ENCODE results near the gene ATXN7L1.
"Not testable (repeated sequence)": the region's sequence is repeated elsewhere in the genome, so short reads cannot be mapped to it uniquely, and the experiment has no call there.

ATXN7L1 gene

DNA sequence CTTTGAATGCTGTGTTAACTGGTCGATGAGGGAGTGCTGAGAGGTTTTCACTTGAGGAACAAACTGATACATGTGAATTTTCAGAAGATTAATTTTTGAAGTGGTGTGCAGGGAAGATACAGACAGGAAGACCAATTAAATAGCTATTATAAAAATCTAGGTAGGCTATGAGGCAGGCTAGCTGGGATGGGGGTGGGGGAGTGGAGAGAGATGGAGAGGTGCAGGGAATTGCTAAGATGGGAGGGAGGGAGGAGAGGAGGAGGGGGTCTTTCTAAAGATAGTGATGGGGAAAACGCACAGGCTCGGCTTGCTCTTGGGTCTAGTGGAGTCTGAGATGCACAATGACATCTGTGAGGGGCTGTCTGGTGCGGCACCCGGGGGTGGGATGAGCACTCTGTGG is 15.2 kb downstream of the ATXN7L1 start:
- no peak for DNase-seq (ENCODE audit: low spot score)

DNA sequence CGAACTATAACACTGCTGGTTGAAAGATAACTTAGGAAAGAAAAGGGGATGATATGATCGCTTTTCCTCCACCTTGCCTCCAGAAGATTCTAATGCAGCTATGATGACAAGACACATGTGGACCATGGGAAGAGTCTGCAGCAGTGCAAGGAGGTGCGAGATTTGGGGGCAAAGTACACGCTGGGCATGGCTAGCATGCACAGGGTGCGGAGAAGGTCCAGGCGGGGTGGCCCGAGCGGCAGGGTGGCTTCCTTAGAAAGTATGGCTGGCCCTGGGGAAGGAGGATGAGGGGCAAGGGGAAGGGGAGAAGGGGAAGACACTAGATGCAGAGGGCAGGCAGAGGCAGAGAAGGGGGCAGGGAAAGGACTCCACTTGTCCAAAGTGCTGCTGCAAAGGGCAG is 15.6 kb downstream of the ATXN7L1 start:
- DNase-seq (ENCODE audit: low spot score), result no peak

DNA sequence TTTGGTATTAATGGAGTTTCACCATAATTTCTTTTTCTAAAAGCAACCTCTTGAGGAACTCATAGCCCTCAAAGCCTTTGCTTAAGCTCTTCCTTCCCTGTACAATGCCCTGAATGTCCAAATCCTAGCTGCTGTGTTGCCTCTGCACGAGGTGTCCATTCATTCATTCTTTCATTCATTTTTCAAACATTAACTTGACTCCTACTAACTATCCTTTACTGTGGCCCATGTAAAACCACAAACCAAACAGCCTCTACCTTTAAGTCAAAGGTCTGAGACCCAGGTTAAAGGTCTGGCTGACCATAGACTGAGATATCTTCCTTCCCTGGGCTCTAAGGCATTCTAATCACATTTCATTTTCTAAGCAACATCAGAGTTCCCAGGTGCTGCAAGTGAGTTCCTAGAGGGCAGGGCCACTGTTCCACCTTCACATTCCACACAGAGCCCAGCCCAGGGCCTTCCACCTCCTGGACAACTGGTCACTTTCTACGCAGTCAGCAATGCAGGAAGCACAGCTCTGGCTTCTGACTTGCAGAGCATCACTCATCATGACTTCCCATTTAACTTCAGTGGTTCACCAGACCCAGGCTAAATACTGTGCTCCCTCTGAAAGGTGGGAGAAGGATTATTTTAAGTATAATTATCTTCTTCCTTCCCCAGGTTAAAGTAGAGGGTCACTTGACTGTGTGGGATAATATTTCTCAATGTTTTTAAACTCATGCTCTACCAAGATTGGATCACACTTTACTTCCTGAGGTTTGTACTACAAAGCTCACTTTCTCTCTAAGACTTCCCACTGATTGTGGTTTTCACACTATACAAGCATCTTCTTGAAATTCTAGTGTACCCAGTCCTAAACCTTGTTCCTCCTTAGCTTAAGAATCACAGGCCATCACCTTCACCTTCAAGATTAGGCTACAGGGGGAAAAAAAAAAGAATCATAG is 19.1 kb downstream of the ATXN7L1 start:
- no peak for DNase-seq (ENCODE audit: low spot score)

DNA sequence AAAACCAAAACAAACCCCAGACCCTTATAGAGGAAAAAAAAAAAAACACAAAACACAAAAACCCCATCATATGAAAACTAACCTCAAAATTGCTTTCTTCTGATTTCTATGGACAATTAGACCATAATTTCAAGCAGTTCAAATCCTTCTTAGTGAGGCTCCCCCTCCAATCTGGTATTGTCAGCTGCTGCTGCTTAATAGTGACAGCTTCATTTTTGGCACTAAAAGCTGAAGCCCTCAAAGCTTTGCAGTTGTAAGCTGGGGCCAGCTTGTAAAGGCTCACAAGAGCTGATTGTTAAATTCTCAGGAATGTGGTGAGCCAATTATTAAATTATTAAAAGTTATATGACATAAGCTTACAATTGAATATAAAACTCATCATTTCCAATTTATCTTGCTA is 21.9 kb downstream of the ATXN7L1 start:
- peak; percentile 70 for DNase-seq (ENCODE audit: low spot score)

DNA sequence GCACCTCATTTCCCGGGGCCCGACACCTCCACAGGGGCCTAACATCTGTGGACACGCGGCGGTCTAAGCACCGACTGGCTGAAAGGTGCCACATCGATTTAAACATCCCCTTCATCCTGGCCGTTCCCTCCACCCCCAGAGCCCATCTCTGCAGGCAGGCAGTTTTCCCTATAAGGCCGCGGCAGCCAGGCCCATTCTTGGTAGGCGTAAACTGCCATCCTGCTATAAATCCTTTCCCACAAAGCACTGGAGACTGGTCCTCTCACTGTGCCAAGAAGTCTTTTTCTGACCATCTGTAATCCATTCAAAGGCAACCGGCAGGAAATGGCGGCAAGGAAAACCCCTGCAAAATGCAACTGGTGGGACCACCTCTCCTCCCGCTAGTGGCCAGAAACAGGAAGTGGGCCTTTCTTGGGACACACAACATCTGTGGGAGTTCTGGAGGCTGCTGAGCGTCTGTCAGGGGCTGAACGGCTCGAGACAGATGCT is 22.4 kb downstream of the ATXN7L1 start:
- no peak for DNase-seq (ENCODE audit: low spot score)

DNA sequence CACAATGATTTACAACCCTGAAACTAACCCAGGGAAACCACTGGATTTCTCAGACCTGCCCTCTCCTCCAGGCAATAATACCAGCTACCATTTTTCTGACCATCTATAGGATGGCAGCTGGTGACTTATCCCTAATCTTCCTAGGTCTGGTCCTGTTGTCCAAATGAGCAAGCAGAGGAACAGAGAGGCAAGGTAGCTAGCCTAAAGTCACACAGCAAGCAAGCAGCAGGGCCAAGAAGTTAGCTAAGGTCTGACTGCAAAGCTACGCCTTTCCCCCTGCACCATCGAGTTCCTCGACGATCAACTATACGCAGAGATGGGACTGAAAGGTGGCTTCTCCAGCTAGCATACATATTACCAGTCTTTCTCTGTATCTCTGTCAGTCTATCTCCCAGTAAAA is 25.3 kb downstream of the ATXN7L1 start:
- DNase-seq (ENCODE audit: low spot score), result no peak

DNA sequence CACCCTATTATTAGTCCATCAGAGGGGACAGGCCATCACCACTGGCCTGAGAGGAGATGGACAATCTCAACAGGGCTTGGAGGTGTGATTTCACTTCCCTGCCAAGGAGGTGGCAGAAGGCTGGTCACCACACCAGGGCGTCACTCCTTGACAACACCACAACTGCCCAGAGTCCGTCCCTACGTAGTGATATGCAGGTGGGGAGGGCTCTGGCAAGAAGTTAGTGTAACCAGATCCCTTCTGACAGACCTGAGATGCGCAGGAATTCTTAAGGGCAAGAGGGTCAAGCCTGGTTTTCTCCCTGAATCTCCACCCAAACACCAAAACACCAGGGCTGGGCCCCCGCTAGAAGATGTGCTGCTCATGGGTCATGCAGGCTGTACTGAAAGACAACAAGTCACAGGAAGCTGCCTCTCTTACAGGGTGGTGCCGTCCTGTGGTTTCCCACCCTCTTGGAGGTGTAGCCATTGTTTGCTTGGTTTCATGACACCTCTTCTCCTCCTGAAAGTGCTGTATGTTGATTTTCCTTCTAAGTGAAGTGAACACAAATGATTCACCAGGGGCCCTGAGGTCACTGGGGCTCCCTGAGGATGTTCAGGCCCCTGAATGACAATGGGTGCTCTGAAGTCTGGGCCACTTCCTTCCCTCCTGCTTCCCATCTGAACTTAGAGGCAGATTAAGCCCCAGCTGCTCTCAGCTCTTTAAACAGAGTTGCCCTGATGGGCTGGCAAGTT is 27.1 kb downstream of the ATXN7L1 start:
- no peak for DNase-seq (ENCODE audit: low spot score)

DNA sequence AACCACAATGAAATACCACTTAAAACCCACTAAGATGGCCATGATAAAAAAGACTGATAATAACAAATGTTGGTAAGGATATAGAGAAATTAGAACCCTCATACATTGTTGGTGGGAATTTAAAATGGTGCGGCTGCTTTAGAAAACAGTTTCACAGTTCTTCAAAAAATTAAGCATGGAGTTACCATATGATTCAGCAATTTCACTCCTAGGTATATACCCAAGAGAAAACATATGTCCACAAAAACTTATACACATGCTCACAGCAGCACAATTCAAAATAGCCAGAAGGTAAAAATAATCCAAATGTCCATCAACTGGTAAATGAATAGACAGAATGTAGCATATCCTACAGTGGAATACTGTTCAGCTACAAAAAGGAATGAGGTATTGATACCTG is 30.0 kb downstream of the ATXN7L1 start:
- DNase-seq (ENCODE audit: low spot score), result no peak

DNA sequence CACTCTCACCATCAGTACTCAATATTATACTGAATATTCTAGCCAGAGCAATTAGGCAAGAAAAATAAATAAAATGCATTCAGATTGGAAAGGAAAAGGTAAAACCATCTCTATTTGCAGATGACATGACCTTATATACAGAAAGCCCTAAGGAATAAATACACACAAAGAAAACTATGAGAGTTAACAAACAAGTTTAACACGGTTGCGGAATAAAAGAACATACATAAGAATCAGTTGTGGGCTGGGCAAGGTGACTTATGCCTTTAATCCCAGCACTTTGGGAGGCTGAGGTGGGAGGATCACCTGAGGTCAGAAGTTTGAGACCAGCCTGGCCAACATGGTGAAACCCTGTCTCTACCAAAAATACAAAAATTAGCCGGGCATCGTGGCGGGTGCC is 31.7 kb downstream of the ATXN7L1 start:
- DNase-seq (ENCODE audit: low spot score), result not testable (repeated sequence)

DNA sequence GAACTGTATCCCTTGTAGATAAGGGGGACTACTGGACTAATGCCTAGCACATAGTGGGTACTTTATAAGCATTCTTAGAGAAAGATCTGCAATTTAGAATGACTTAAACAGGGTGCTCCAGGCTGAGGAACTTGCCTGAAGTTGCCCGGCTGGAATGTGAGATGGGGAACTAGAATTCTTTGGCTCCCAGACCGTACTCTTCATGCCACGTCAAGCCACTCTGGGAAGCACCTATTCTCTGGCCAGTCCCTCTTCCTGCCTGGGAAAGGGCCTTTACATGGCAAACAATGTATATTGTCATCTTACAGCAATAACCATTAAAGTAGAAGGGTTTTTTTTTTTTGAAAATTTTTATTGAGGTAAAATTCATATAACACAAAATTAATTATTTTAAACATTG is 34.5 kb downstream of the ATXN7L1 start:
- DNase-seq (ENCODE audit: low spot score), result no peak

DNA sequence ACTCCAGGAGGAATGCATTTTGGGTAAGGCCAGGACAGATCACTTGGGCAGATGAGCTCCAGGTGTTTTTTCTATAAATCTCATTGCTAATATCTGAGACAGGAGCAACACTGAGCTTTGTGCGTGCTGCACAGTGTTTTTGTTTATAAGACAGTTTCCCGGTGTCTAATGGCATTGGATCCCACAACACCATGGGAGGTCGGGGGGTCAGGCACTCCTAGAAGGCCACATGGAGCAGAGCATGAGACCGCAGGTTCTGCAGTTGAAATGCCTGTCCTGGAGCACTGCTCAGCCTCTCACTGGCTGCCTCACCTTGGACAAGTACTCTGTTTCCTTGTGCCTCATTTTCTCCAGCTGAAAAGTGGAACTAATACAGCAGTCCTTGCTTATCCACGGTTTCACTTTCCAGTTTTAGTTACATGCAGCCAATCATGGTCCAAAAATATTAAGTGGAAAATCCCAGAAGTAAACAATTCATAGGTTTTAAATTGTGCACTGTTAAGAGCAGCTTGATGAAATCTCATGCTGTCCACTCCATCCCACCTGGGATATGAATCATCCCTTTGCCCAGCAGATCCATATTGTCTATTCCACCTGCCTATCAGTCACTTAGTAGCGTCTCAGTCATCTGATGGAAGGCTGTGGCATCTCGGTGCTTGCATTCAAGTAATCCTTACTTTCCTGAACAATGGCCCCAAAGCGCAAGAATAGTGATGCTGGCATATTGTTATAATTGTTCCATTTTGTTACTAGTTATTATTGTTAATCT is 35.2 kb downstream of the ATXN7L1 start:
- DNase-seq (ENCODE audit: low spot score), result no peak

DNA sequence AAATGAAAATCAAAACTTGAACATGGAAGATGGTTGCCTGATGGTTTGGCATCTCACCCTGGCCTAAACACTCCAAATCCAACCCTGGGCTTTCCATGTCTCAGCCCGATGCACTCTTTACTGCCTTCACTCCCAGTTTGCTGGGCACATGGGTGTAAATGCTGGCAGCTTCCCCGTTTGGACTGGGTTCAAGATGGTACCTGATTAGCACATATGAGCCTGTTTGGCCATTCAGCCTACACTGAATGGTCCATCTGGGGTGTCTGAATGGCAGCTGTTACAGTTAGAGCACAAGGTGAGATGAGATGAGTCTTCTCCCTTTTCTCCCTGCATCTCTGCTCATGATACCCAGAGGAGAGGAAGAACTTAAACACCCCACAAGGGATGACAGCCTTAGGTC is 37.1 kb downstream of the ATXN7L1 start:
- no peak for DNase-seq (ENCODE audit: low spot score)

DNA sequence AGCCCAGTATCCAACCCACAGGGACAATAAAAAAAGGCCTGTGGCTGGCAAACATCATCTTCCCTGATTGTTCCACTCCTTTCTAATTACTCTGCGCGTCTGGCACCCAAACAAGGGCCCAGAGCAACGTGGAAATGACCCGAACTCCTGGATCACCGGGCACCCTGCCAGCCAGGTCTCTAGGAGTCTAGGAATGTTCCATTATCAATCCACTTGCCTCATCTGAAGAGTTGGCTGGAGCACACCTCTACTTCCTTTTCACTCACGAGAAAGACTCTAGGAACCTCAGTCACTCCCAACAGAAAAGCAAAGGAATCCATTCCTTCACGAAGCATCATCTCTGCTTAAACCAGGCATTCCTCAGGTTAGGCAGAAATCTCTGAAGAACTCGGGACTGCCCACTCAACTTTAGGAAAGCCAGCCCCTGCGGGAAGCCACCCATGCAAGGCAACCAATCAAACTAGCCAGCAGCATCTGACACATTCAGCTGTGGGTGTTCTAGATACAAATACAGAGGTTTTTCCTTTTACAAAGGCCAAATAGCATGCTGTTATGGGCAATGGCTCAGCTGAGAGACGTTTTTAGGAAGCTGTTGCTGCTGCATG is 37.7 kb downstream of the ATXN7L1 start:
- no peak for DNase-seq (ENCODE audit: low spot score)

DNA sequence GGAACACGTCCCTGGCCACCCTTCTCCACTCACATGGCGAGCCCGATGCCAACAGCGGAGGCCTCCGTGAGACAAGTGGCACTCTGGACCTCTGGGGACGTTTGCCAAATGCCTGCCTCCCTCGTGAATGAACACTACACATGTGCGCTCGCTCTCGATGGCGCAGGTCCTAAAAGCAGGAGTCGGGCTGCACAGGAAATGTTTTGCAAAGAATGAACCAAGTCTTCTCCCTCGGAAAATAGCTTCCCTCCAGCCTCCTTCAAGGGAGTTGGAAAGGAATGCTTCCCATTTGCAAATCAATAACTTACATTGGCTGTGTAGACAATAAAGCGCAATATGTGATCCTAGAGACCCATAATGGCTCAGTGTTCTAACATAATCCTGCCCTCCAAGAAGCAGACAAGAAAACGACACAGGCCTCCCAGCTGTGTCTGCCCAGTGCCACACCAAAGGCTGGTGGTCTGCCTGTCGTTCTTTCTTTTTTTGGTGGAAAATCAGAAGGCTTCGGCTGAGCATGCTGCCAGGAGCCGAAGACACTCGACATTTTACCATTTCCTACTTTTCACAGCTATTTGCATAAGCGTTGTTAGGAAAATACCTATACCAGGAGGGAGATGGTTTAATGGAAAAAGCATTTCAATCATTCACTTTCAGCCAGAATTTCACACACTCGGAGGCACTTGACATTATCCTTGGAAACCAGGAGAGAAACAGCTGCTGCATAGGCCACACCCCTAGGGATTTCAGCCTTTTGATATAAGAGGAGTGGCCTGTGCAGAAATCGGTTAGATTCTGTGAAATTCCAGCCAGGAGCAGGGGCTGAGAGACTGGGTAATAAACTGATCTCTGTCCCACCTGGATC is 38.4 kb downstream of the ATXN7L1 start:
- DNase-seq (ENCODE audit: low spot score), result peak; percentile 54

DNA sequence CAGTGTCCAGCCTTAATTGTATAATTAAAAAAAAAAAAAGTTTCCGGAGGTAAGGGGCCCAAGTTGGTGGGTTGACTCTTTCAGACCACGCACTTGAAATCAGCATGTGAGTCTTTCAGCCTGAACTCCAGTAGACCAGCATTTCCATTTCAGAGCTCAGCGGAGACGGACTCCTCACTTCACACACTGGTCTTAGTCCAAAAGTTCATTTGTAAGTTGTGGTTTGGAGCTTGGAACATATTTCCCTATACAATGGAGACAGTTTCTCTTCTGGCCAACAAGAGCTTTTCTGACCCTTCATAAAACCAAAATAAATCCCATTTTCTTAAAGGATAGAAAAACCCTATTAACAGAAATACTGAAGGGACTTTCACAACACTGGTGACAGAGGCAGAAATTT is 41.0 kb downstream of the ATXN7L1 start:
- no peak for DNase-seq (ENCODE audit: low spot score)

DNA sequence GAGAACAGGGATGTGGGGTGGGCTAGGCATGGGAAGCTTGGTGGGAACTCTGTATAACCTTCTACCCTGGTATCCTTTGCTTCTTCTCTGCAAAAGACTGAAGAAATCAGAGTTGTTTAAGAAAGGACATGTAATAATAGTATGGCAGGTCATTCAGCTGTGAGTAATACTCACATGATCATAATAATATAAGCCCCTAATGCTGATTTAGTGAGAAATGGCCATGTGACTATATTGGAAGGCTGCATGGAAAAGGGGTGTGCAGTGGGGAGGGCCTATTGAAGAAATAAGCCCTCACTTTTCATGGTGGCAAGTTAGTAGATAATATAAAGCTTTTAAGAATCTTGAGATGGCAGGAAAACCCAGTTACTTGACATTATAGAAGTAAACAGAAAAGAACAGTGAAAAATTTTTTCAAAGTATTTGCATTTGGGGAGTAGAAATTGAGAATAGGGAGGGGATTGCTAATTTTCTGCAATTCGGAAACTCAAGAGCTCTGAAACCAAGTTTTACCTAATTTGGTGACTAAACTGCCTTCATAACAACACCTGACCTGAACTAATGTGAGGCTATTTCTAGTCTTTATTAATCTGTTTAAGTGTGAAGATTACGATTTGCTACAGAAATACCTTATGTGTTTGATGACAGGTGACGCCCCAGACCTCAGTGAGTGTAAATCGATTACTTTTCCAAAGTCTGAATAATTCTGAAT is 44.4 kb downstream of the ATXN7L1 start:
- DNase-seq (ENCODE audit: low spot score), result no peak

DNA sequence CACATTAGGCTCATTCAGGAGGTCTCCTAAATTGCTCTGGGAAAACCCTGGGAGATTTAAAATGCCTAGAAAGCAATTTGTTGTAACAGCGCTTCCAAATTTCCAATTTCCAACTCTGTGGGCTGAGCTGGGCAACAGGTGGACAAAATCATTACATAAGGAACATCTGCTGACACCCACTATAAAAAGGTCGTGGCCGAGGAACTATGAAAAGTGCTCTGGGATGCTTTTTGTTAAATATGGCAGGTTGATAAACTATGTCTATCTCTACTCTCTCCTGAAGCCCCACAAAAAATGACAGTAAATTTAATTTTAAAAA is 45.1 kb downstream of the ATXN7L1 start:
- no peak for DNase-seq (ENCODE audit: low spot score)

DNA sequence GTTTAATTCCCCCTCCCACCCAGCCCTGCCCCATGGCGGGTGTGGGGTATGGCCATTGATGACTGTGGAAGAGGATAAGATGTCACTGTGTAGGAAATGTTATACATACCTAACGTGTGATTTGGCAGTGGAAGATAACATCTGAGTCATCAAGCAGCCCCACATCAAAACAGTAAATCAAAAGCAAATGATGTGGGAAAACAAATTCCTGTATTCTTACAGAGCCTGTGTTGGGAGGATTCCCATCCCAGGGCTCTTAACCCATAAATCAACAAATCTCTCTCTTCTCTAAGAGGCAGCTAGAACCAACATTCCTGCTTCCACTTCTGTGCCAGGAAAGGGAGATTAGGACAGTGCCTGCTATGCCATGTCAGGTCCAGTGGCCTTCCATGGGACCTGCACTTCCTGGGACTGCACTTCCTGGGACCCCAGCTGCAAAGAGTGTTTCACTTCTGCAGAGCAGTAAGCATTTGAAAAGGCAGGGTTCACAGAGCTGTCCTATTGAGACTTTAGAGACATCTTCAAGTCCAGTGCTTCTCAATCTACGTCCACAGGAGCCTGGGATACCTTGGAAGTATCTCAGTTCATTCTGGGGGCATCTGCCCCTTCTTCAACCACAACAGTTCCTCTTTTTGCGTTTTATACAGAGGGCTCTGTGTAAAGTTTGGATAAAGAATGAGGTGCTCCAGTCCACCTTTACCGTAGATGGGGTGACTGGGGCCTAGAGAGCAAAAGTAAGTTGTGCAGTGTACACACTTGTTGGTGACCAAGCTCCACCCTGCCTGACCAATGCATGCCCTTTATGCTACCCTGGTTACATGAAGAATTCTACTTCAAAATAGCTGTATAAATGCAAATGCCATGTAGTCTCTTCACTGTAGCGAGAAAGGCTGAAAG is 45.7 kb downstream of the ATXN7L1 start:
- DNase-seq (ENCODE audit: low spot score), result no peak

DNA sequence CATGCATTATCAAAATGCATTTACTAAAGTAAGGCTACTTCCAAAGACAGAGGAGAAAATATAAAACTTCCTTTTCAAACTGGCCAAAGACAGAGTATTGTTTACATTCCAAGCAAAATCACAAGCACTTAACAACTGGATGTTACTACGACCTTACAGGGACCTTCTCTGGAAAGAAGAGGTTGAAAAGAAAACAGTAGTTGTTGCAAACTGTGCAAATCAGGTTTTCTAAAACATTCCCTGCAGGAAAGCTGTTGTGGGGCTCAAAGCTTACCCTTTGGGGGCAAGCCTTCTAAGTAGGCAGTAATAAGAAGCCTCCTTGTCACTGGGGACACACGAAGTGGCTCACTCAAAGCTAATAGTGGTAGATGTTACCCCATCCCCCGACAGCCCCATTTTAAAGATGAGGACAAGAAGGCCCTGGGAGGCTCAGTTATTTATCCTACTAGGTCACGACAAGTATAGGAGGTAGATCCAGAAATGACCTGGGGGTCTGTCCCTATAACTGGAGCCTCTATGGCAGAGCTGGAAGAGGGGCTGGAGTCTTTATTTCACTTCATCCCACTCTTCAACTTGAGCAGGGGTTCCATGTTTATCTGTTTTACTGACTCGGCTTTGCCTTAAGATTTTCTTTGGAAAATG is 46.6 kb downstream of the ATXN7L1 start:
- no peak for DNase-seq (ENCODE audit: low spot score)
